ENCODE data around the gene LAMTOR3.

DNA sequence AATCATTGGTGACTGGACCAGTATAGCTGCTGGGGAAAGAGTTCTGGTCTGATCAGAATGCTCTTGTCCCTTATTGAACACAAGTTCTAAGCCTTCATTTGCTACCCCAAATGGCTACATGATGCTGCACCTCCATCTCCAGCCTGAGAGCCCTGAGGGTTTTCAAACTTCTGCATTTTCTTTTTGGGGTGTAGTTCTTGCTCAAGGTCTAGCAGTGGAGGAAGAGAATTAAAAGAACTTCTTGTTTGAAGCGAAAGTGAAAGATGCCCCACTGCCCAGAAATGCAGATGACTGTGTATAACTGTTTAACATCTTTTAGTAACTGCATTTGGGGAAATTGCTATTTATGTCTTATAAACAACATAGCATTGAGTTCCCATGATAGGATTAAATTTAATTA is 38.5 kb downstream of the LAMTOR3 start:
- TF ChIP-seq POLR2A (IDR thresholded peaks at IDR 0.05) = no peak
- TF ChIP-seq, protein P1, sequence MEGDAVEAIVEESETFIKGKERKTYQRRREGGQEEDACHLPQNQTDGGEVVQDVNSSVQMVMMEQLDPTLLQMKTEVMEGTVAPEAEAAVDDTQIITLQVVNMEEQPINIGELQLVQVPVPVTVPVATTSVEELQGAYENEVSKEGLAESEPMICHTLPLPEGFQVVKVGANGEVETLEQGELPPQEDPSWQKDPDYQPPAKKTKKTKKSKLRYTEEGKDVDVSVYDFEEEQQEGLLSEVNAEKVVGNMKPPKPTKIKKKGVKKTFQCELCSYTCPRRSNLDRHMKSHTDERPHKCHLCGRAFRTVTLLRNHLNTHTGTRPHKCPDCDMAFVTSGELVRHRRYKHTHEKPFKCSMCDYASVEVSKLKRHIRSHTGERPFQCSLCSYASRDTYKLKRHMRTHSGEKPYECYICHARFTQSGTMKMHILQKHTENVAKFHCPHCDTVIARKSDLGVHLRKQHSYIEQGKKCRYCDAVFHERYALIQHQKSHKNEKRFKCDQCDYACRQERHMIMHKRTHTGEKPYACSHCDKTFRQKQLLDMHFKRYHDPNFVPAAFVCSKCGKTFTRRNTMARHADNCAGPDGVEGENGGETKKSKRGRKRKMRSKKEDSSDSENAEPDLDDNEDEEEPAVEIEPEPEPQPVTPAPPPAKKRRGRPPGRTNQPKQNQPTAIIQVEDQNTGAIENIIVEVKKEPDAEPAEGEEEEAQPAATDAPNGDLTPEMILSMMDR (IDR thresholded peaks at IDR 0.05) = no peak
